ENCODE measurements around the gene RRAS2. TPM values are rescaled to one million over a fixed set of nuclear protein-coding genes. Genes with fewer than 3 reads are reported as not detected.
"Not testable (repeated sequence)": the region's sequence is repeated elsewhere in the genome, so short reads cannot be mapped to it uniquely, and the experiment has no call there.

RRAS2 gene
- total RNA-seq, 2 experiments from 2014 or later, result 0.60 TPM; not detected in 1

DNA sequence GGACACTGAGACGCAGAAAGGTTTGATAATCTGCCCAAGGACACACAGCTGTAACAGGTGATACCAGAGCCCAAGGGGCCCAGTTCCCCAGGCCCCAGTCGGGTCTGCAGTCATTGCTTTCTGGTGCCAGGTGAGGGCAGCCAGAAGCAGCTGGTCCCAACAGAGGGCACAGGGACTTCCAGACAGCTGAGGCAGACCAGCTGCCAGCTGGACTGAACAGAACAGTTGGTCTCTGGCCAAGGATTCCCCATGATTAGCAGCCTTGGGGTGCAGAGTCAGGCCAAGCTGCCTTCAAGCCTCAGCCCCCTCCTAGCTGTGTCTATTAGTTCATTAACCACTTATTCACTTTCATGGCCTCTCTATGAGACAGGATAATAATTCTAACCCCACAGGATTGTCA lies 105.6 kb downstream of the RRAS2 start:
- no peaks in the 10 kb centered on the region for H3K9me2 ChIP-seq (ENCODE audit: insufficient read depth, low read length)
- peaks cover 8% of the 10 kb centered on the region for H3K4me1 ChIP-seq (ENCODE audit: insufficient read depth, low read length, poor library complexity, severe bottlenecking)
- no peak for DNase-seq (ENCODE audit: low spot score)
- intact Hi-C loops (cut with micrococcal nuclease; ENCODE audit: unreplicated experiment), result no loop called here
- TF ChIP-seq CTCF (conservative IDR thresholded peaks at IDR 0.05; ENCODE audit: low read length) (no peak), EZH2phosphoT487 (IDR thresholded peaks at IDR 0.05; ENCODE audit: borderline replicate concordance, low read depth, low read length) (no peak)
- no peaks in the 10 kb centered on the region for H3K36me3 ChIP-seq (ENCODE audit: insufficient read depth, low read length)
- no peaks in the 10 kb centered on the region for H4K20me1 ChIP-seq (ENCODE audit: insufficient read depth, low read length)
- H2AFZ ChIP-seq (ENCODE audit: low read length), result no peak overlapping the region
- ChIA-PET CTCF (ENCODE audit: unreplicated experiment) (no interaction called here), POLR2A (no interaction called here)
- H3K27ac ChIP-seq (ENCODE audit: low read depth, low read length, poor library complexity, severe bottlenecking), result no peak overlapping the region
- H3K4me2 ChIP-seq (ENCODE audit: low read length), result no peak overlapping the region
- no TSS peak for BruUV-seq (replicated peaks)
- no peaks in the 10 kb centered on the region for H3K79me2 ChIP-seq (ENCODE audit: insufficient read depth, low read depth, low read length)
- H3K4me3 ChIP-seq (ENCODE audit: low read depth, low read length, poor library complexity, severe bottlenecking), result no peak overlapping the region
- H3K9me3 ChIP-seq (ENCODE audit: low read length), result no peaks in the 10 kb centered on the region

DNA sequence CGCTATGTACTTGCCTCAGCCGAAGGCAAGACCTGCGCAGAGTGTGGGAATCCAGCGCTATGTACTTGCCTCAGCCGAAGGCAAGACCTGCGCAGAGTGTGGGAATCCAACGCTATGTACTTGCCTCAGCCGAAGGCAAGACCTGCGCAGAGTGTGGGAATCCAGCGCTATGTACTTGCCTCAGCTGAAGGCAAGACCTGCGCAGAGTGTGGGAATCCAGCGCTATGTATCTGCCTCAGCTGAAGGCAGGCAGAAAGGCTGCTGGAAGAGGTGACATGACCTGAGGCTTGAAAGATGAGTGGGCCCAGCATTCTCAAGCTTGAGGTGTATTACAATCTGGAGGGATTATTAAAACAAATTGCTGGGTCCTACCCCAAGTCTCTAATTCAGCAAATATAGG lies 106.5 kb downstream of the RRAS2 start:
- H4K20me1 ChIP-seq (ENCODE audit: insufficient read depth, low read length); H3K4me3 ChIP-seq (ENCODE audit: low read depth, low read length, poor library complexity, severe bottlenecking); H3K9me3 ChIP-seq (ENCODE audit: low read length); H2AFZ ChIP-seq (ENCODE audit: low read length); H3K79me2 ChIP-seq (ENCODE audit: insufficient read depth, low read depth, low read length); intact Hi-C loops (cut with micrococcal nuclease; ENCODE audit: unreplicated experiment); H3K4me2 ChIP-seq (ENCODE audit: low read length); CTCF ChIA-PET (ENCODE audit: unreplicated experiment); BruUV-seq (replicated peaks); POLR2A ChIA-PET; DNase-seq (ENCODE audit: low spot score); H3K27ac ChIP-seq (ENCODE audit: low read depth, low read length, poor library complexity, severe bottlenecking); H3K9me2 ChIP-seq (ENCODE audit: insufficient read depth, low read length); H3K36me3 ChIP-seq (ENCODE audit: insufficient read depth, low read length): not testable (repeated sequence)
- H3K4me1 ChIP-seq (ENCODE audit: insufficient read depth, low read length, poor library complexity, severe bottlenecking), result peaks cover 12% of the 10 kb centered on the region

GRCh38 chr11:14251754-14252153 lies 107.2 kb downstream of the RRAS2 start:
- DNase-seq (ENCODE audit: low spot score), result no peak
- no peaks in the 10 kb centered on the region for H3K9me2 ChIP-seq (ENCODE audit: insufficient read depth, low read length)
- CTCF ChIA-PET (ENCODE audit: unreplicated experiment), result no interaction called here
- no peaks in the 10 kb centered on the region for H4K20me1 ChIP-seq (ENCODE audit: insufficient read depth, low read length)
- no peak overlapping the region for H3K27ac ChIP-seq (ENCODE audit: low read depth, low read length, poor library complexity, severe bottlenecking)
- H3K4me2 ChIP-seq (ENCODE audit: low read length), result no peak overlapping the region
- no peaks in the 10 kb centered on the region for H3K36me3 ChIP-seq (ENCODE audit: insufficient read depth, low read length)
- no peak overlapping the region for H3K4me3 ChIP-seq (ENCODE audit: low read depth, low read length, poor library complexity, severe bottlenecking)
- intact Hi-C loops (cut with micrococcal nuclease; ENCODE audit: unreplicated experiment), result no loop called here
- POLR2A ChIA-PET, result interaction anchor here (1.2 kb wide), 1 partner anchor 479 kb away, joined by 5 read pairs; no protein-coding TSS in a partner anchor
- no peak overlapping the region for H2AFZ ChIP-seq (ENCODE audit: low read length)
- H3K79me2 ChIP-seq (ENCODE audit: insufficient read depth, low read depth, low read length), result no peaks in the 10 kb centered on the region
- TF ChIP-seq CTCF (conservative IDR thresholded peaks at IDR 0.05; ENCODE audit: low read length) (no peak), EZH2phosphoT487 (IDR thresholded peaks at IDR 0.05; ENCODE audit: borderline replicate concordance, low read depth, low read length) (no peak)
- no peaks in the 10 kb centered on the region for H3K9me3 ChIP-seq (ENCODE audit: low read length)
- BruUV-seq (replicated peaks), result no TSS peak
- H3K4me1 ChIP-seq (ENCODE audit: insufficient read depth, low read length, poor library complexity, severe bottlenecking), result peaks cover 12% of the 10 kb centered on the region
